COLO829 (cell line): ENCODE measurements around the gene RTN4RL1.

Experiments
- DNase-seq: peaks from one replicate; pipeline ENCODE4 v3.0.0; 2012; ENCODE audit warnings: low spot score

Gene RTN4RL1

DNA sequence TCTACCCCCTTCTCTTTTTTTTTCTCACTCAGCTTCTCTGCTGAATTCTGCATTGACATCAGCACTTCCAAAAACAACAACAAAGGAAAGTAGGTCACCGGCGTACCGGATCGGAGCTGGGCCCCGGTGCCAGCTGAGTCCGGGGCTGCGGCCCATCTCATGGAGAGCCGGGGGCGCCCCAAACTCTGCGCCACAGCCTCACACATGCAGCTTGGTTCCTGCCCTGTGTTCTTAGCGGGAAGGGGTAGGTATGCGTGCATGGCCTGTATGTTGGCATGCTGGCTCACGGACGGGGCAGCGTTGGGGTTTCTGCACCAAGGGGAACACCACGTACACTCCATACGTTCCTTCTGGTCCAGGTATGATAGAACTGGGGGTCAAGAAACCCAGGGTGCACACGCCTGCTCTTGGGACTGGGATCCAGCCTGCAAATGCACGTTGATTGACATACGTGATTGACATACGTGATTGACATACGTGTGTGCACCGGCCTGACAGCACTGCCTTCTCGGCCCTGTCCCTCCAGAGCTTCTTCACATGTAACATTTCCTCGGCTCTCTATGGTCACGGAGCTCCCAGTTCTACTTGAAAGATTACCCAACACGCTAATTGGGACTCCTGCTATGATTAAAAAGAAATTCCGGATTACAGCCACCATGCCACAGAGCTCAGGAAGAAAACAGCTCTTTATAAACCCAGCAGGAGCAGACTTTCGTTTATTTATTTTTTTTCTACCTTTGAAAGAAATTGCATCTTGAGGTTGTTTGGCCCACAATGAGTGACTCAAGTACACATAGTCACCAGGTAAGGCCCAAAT lies 106.6 kb downstream of the RTN4RL1 start:
- no peak for DNase-seq

DNA sequence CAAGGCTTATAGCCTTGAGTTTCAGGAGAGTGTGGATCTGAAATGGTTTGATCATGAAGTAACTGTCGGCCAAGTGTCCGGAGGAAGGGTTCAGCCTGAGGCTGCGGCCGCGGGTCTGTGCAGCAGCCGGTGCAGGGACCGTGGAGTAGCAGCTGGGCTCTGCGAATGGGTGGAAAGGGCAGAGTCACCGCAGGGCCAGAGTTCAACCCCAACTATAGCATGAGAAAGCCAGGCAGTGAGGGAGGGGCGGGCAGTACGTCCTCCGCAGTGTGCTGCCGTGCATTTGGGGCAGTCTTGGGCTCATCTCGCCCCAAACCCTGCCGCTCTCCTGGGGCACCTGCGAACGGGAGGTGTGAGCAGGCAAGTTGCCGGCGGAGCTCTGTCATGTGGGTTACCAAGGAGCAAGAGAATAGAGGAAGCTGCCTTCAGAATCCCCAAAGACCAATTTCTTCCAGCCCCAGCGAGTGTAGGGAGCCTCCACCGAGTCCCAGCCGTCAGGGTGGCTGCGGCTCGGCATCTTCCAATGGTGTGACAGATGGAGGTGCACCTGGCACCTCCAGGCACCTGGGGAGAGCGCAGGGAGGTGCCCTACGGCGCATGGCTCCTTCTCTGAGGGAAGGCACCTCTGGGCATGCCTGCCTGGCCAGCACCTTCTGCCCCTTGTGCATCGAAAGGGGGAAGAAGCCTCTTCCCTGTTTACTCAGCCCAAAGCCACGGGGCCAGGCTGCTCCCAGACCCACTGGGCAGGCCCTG lies 108.0 kb downstream of the RTN4RL1 start:
- no peak for DNase-seq

- no peak for DNase-seq
Measured at GRCh38 chr17:1916316-1916715, 108.8 kb downstream of the RTN4RL1 start.

- no peak for DNase-seq
Measured at GRCh38 chr17:1915889-1916288, 109.2 kb downstream of the RTN4RL1 start.

- DNase-seq: no peak
Measured at GRCh38 chr17:1914661-1915083, 110.5 kb downstream of the RTN4RL1 start.

GRCh38 chr17:1913702-1914101 lies 111.4 kb downstream of the RTN4RL1 start:
- DNase-seq: no peak

DNA sequence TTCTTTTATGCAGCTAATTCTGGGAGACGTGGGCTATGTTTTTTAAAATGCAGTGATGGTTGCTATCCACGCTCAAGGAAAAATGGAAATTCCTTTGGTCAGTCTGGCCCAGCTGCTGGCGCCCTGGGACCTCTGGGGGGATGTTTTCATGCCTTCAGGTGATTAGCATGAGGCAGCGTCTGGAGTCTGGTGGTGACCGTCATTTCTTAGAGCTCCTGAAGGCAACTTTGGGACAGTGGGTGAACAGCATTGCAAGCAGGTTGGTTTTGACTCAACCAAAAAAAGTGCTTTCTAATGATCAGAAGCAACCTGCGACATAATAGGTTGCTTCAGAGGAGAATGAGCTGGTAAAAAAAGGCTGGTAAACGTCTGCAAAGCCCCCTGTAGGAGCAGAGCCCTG lies 113.0 kb downstream of the RTN4RL1 start:
- DNase-seq: no peak

- DNase-seq: no peak
Measured at GRCh38 chr17:1909985-1910384, 115.1 kb downstream of the RTN4RL1 start.

DNA sequence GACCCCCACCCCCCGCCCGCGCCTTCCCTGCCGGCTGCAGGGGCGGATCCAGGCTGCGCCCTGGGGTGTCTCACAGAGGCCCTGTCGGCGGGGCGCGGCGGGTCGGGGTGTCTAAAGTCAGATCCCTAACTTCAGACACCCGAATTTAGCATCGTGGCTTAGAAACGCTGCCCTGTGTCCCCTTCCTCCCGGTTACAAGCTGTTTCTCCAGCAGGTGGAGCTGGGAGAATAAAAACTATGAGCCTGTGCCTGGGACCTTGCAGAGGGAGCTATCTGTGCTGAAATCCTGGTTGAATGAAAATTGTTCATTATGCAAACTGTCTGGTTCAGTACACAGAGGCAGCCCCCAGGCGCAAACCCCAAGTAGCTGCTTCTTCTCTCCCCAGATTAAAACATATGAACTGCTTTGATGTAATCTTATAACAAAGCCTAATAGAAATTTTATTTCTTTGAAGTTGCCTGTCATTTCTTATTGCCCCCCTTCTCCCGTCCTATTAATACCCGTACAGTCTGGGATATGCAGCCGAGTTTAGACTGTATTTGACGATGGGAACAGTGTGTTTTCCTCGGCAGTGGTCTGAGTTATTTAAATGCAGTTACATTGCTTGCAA lies 116.3 kb downstream of the RTN4RL1 start:
- peak; percentile 64 for DNase-seq

GRCh38 chr17:1907909-1908698 lies 117.0 kb downstream of the RTN4RL1 start:
- DNase-seq: no peak

DNA sequence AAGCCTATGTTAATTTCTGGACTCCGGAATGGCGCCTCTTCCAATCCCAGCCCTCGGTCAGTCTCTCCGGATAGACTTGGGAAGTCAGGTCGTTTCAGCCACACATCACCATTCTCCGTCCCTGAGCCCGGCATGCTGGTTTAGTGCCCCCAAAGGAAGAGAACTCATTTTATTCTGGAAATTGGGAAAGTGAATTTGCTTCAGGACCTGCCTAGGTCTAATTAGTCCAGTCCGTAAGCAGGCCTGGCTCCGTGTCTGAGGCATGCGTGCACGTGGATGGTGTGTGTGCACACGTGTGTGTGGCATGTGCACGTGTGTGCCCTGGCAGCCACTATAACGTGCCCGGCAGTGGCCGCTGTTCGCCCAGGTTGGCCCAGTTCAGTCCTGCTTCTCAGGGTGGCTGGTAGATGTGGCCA lies 117.9 kb downstream of the RTN4RL1 start:
- DNase-seq: no peak

DNA sequence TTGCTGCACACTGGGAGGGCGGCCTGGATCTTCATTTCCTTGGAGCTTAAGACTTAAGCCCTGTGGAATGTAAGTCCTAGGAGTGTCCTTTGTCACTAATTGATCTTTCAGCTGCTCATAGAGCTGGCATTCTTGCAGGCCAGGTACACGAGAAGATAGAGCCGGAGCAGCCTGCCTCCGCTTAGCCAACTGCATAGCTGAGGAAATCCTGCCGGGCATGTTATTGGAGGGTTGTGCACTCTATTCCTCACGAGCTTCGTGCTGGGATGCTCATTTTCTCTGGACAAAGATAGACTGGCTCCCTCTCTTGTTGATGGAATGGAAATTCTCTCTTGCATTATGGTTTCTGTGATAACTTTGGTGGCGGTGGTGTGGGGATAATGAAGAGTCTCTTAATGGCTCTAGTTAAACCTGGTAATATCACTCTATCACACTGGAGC lies 118.5 kb downstream of the RTN4RL1 start:
- no peak for DNase-seq

DNA sequence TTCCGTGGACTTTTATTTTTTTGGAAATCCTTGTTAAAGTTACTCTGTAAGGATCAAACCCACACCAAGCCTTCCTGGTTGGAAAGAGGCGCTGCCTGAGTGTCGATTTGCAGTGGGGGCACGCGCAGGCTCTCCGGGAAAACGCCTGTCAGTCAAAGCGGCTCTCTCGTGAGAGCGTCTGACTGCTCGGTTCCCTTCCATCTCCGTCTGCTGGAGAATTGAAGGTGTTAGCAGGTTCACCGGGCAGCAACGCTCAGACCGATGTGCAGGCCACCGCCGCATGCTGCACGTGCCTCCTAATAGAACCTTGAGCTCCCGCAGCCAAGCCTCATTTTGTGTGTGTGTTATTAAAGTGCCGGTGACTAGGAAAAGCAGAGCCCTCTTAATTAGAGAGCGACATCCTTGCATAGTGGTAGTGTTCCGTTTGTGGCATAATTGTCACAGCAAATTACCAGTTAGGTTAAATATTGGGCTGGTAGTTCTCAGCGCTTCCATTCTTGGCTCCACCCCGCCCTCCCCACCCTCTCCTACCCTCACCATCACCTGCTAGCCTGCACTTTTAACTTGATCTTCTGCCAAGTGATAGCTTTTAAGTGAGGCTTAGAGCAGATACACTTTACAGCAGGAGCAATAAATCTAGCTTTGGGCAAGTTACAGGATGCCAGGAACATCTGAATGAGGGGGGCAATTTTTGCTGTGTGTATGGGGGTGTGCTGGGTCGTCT lies 119.8 kb downstream of the RTN4RL1 start:
- no peak for DNase-seq

DNA sequence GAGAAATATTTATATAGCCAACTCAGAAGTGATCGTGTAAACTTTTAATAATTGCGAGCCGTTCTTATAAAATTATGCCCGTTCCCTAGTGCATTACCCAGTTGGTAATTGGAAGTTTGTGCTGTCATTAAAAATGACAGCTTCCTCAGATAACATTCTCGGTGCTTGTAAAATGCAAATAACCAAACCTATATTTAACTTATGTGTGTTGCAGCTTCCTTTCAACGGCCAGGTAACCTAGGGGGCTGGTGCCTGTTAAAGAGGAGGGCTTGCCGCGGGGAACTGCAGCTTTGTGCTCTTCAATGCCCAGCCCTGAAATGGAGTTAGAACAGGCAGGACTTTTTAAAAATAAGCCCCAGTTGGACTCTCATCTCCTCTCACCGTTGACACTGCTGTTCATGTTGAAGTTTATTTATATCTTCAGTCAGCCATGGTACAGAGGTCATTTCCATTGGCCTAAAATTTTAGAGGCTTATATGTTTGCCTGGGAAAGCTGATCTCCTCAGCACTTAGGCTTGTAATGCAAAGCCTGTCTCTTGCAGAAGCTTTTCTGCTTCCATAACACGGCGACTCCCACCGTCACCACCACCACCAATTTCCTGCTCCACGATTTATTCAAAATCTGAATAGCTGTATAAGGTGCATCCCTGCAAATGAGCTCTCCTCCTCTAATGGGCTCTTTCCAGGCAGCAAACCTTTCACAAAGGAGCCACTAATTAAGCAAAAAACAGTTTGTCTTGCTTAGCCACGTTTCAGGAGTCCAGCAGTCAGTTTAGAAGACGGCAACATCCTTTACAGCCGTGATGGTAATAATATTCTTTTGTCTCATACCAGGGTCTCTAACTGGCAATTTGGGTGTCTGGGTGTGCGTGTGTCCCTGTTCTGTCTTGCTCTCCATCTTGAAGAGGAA lies 120.6 kb downstream of the RTN4RL1 start:
- DNase-seq: no peak

DNA sequence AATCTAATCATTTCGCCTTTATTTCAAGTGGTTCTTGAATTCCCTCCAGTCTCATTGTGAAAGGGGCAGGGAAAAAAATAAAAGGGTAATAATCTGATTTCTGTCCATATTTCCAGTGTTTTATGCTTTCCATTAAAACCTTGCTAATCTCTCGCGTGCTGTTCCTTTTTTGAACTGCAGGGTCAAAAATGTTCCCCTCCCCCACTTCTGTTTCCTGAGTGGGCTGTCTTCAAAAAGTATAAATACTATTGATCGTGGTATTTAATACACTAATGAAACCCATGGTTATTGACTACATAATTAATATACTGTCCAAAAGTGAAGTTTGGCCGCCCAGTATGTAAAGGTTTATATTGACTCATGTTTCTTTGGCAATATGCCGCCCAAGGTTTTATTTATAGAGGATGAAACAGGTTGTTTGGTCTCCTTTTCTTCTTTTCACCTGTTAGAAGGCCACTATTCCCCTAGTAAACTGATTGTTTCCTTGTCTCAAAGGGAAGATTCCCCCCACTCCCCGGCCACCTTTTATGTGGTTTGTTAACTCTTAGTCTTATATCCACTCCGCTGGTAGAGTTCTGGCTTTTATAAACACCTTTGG lies 125.6 kb downstream of the RTN4RL1 start:
- DNase-seq: no peak

DNA sequence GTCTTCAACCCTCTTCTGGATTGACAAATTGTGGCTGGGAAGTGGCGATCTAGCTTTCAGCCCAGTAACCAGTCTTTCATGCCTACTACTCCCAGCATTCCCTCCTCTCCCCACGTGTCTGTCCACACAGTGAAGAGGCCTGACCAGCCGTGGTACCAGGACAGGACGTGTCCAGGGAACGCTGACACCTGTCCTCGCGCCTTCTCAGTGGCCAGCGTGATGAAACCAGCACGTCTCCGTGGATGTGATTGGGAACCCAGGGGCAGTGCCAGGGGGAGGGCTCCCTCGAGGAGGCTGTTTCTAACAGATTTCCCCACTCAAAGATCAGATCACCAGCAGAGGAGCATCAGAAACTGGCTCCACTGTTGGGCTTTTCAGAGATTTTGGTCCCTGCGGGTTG lies 126.3 kb downstream of the RTN4RL1 start:
- no peak for DNase-seq

GRCh38 chr17:1898332-1898731 lies 126.8 kb downstream of the RTN4RL1 start:
- no peak for DNase-seq

- no peak for DNase-seq
Measured at GRCh38 chr17:1897105-1897656, 128.0 kb downstream of the RTN4RL1 start.

DNA sequence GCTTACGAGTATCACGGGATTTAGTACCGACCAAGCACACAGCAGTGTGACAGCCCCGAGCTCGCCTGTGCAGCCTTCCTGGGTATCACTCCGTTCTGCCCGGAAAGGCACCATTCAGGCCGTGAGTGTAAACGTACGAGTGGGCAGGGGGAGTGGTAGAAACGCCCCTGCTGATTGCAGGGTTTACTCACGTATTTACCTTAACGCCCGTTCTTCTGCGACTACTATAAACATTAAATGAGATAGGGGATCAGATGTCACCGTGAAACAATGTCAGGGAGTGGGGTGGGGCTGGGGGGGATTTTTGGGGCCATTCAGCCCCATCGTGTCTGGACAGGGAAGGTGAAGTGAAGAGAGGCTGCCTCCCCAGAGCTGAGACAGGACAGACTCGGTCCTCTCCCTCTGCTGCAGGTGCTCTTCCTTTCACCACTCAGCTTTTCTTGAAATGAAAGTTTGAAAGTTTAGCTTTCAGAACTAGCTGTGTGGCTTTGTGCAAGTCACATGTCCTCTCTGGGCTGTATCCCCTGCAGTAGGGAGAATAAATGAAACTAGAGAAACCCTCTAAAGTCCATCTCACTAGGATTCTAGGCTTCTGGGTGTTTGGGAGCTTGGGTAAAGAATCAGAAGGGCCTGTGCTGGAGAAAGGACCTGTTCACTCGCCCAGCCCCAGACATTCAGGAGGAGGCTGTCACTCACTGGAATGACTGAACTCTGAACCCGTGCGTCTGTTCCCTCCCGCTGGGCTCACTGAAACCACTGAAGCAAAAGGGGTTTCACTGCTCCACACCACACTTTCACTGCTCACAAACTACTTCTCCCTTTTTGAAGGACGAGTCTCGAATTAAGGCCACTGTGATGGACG lies 128.7 kb downstream of the RTN4RL1 start:
- no peak for DNase-seq
